GM21717 (cell line): ENCODE data around the gene GOLGA7B.

ENCODE experiments used
- ATAC-seq: cut with Tn5 transposase; IDR thresholded peaks from one replicate; pipeline ENCODE4 v1.9.1; 2021; ENCODE audit warnings: mild to moderate bottlenecking, moderate library complexity; ENCODE audit not compliant: unreplicated experiment

GOLGA7B gene

DNA sequence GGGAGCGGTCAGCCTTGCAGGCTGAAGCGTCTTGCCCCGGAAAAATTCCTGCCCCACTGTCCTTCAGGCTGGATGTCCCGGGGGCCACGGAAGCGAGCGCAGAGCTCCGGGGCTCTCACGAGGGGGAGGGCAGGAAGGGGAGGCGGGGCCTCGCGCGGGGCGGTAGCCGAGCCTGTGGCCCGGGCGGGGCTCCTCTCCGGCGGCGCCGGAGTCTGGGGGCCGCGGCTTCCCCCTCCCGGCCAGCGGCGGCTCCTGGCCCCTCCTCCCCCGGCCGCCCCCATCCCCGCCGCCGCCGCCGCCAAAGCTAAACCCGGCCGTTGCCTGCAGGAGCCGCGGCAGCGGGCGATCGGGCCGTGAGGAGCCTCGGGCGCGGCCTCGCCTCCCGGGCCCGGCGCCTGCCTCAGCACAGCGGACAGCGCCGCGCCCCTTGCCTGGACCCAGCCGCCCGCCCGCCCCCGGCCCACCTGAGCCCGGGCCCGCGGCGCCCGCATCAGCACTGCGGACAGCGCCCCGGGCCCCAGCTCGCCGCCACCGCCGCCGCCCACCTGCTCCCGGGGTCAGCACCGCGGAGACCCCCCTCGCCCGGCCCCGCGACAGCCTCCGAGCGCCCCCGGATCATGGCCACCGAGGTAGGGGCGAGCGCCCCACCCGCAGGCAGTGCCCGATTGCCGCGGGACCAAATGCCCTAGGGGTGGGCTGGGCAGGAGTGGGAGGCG, at the start of gene GOLGA7B:
TSS of gene GOLGA7B (plus strand) at position 157 of the 716 bp plus-strand sequence. CDS start at position 618, 461 bp downstream.
- ATAC-seq = no peak

- ATAC-seq = no peak
Observed at GRCh38 chr10:97800474-97800873, 49.2 kb upstream of the GOLGA7B start.

DNA sequence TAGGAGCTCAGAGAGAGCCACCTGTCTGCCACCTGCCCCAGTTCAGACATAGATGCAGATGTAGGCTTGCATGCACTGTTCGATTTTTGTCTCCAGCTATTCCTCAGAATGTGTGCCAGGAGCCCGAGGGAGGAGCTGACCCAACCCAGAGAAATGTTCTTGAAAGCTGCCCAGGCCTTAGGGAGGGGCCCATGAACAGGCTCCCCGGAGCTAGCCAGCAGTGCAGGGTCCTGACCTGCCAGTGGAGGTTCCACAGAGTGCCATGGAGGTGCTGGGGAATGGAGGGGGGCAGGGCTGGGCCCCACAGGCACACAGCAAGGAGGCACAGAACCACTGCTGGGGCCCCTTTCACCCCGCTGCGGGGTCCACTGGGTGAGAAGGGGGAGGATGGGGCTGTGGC, 48.2 kb upstream of the GOLGA7B start:
- ATAC-seq = no peak

DNA sequence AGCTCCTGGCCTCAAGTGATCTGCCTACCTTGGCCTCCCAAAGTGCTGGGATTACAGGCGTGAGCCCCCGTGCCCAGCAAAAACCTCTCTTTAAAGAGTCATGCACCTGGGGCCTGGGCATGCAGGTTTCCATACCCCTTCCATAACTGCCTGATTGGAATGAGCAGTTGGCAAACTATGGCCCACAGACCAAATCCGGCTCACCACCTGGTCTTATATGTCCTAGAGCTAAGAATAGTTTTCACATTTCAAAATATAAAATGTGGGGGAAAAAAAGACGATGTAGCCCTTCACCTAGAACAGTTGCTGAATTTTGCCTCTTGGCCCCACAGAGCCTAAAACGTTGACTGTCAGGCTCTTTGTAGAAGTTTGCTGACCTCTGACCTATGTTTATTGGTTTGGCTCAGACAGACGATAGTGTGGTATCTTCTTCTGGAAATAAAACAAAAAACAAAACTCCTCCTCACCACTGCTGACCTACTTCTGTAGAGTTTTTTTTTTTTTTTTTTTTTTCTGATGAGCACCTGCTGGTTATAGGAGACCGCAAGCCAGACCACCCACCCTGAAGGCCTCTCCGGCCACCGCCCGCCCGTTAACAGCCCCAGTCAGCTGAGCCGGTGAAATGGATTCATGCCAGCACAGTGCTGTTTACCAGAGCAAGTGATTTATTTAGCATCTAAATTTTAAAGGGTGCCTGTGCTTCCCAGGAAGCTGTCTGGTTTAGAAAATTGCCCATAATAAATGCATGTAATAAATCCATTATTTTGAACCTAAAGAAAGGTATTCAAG, 44.4 kb upstream of the GOLGA7B start:
- no peak for ATAC-seq

- no peak for ATAC-seq
Observed at GRCh38 chr10:97805949-97806348, 43.7 kb upstream of the GOLGA7B start.

DNA sequence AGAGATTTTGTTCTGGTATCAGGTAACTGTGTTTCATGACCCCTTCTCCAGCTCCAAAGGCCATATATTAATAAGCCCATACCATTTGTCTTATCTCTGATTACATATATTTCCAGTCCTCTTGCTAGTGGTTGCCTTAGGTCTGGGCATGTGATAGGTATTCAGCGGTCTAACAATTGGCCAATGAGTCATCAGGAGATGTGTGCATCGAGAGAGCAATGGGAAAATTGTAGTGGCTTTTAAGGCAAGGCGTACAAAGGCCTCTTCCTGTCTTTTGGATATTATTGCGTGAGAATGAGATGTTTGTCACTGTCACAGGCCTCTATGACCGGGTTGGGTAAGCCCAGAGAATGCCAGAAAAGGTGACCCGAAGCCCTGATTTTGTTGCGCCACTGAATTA, 39.2 kb upstream of the GOLGA7B start:
- ATAC-seq = no peak

DNA sequence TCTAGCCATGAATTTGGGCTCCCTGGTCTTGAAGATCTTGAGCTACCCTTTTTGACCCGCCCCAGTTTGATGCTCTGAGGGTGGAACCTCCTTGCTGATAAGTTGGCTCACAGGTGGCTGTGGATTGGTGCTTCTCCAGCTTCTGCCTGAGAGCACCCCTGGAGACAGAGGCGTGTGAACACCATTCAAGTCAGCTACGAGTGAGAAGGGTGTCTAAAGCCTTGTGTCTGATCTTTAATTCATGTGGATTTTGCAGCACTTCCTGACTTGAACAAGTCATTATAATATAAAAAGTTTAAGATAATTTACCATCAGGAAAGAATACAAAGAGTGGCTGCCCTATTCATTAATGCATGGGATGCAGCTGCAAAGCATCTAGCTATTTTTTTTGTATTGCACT, 37.7 kb upstream of the GOLGA7B start:
- no peak for ATAC-seq

DNA sequence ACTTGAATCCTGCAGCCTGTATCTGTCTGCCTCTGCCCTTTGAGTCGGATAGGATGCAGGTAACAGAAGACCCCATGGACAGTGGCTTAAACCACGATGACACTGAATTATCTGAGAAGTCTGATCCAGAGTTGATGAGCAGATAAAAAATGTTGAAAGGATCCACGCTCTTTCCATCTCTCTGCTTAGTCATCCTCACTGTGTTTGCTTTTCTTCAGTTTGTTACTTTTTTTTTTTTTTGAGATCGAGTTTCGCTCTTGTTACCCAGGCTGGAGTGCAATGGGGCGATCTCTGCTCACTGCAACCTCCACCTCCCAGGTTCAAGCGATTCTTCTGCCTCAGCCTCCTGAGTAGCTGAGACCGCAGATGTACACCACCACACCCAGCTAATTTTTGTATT, 36.9 kb upstream of the GOLGA7B start:
- no peak for ATAC-seq

DNA sequence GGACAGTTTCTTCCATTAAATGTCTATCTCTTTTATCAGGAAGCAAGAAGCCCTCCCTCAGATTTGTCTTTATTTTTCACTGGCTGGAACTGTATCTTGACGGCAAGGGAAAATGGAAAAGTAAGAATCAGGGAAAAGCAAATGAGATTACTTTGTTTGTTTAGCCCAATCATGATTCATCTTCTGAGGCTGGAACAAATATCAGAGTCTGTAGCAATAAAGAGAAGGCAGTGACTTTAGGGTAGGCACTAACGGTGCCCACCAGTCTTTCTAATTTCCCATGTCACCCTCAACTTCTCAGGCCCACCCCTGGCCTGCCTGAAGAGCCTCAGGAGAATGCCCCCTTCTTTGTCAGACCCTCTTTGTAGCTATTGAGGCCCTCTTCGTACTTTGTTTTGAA, 36.3 kb upstream of the GOLGA7B start:
- ATAC-seq = no peak

DNA sequence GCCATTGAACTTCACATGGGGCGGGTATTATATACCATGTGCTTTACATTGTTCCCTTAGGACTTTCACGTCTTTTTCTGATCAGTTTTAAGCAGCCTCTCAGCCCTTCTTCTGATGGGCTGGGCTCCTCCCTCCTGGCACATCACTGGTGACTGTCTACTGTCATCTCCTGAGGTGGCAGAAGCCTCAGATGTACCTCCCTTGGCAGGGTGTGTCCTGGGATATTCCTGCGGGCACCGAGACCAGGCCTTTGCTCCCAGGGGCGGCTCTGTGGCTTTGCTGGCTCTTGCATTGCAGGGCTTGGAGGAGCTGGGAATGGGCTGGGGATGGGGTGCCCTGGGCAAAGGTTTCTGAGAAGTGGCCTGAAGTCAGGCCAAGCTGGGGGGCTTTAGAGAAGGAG, 34.6 kb upstream of the GOLGA7B start:
- no peak for ATAC-seq

GRCh38 chr10:97816609-97817008, 33.0 kb upstream of the GOLGA7B start:
- ATAC-seq = no peak

DNA sequence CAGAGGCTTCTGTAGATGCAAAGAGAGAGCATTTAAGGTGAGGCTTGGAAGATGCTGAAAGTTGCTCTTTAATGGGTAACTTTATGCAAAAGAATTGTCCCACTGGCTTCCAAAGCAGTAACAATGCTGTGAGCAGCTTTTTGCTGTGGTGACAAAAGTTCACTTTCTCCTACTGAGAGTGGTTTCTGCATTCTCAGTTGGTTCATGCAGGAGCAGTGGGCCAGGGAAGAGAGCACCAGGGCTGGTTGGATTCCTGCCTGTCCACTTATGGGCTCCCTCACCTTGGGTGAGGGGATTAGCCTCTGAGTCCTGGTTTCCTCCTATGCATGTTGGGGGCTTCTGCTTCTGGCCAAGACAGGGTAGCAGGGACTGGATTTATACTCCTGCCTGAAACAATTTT, 31.1 kb upstream of the GOLGA7B start:
- ATAC-seq = no peak

DNA sequence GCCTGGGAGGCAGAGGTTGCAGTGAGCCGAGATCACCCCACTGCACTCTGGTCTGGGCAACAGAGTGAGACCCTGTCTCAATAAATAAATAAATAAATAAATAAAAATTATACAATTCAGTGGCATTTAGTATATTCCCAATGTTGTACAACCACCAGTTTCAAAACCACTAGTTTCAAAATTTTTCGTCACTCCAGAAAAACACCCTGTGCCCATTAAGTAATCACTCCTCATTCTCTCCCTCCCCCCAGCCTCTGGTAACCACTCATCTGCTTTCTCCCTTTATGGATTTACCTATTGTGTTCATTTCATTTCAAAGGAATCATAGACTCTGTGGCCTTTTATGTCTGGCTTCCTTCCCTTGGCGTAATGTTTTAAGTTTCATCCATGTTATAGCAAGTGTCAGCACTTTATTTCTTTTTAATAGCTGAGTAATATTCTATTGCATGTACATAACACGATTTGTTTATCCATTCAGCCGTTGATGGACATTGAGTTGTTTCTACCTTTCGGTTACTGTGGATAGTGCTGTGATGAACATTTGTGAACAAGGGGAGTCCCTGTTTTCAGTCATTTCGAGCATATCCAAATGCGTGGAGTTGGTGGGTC, 29.4 kb upstream of the GOLGA7B start:
- ATAC-seq = no peak

DNA sequence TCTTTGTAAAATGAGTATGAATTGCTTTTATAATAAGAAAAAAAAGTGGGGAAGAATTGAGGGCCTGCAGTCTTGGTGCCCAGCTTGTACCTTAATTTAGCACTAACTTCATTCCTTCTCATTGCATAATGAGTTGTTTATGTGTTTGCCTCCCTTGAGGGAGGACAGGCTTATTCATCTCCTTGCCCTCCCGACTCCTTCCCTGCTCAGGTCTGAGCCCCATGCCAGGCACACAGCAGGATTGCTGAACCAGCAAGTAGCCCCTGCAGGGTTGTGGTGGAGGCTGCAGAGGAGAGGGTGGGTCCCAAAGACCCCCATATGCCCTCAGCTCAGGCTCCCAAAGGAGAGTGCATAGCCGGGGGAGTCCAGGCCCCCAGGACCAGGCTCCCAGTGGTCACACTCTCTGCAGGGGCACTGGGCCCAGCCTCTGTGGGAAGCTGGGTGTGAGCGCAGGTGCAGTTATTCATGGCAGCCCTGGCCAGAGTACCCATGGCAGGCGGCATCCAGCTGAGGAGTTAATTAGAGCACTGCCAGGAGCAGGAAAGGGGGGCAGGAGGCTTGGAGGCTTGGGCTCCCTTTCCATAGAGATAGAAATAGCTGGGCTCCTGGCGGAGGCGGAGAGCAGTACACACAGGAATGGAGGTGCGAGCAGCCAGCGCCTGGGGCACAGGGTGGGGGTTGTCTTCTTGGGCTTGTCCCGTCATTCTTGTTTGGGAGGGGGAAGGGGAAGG, 28.2 kb upstream of the GOLGA7B start:
- ATAC-seq = no peak

GRCh38 chr10:97822261-97822687, 27.4 kb upstream of the GOLGA7B start:
- ATAC-seq = no peak

DNA sequence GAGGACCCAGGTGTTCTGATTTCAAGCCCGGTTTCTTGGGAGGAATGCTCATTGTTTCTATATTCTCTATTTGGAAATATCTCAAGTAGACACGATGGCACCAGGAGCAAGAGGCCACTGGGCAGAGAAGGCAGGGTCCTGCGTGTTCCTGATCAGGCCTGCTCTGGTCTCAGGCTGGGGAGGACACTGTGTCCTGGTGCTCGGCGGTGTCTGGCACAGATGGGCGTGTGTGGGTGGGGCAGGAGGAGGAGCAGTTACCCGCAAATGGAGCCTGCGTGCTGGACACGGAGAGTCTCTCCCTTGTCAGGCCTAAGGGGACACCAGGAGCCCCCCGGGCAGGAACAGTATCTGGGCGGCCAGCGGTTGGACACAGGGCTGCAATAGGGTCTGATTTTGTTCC, 25.9 kb upstream of the GOLGA7B start:
- ATAC-seq = no peak

GRCh38 chr10:97825020-97825760, 24.5 kb upstream of the GOLGA7B start:
- no peak for ATAC-seq

GRCh38 chr10:97826892-97827291, 22.8 kb upstream of the GOLGA7B start:
- ATAC-seq = no peak

DNA sequence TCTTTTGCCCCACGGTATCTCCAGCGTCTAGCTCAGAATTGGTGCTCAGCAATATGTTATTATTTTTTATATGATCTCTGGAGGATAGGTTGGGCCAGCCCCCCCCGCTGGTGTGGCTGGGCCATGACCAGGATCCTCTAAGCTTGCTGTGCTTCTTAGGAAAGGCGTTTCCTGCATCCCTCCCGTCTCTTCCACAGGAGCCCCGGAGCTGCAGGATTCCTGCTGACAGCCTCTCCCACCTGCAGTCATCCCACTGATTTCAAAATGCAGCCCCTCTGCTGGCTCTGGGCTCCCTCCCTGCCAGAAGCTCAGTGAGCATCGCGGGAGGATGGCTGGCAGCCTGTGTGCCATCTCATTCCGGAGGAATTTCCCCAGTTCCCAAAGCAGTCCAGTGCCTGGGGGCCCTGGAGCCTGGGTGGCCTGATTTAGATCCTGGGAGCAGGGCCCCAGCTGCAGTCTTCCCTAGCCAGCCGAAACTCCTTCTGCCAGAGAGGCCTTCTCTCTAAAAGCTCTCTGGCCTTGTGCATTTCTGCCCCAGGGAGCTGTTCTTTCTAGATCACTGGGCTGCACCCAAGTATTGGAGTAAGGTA, 21.8 kb upstream of the GOLGA7B start:
- ATAC-seq = no peak

GRCh38 chr10:97828721-97829120, 20.9 kb upstream of the GOLGA7B start:
- ATAC-seq = no peak
